GM12872 (cell line): ENCODE measurements around the gene ANKUB1.

Experiments used
- CTCF ChIP-seq: IDR thresholded peaks from 3 replicates; pipeline ENCODE4 v1.5.1; 2011; ENCODE audit warnings: low read depth, mild to moderate bottlenecking, low read length, moderate library complexity; ENCODE audit not compliant: insufficient read depth

Gene ANKUB1

GRCh38 chr3:149826636-149827035 is 34.3 kb upstream of the ANKUB1 start:
- TF ChIP-seq CTCF = no peak

GRCh38 chr3:149820183-149820582 is 27.8 kb upstream of the ANKUB1 start:
- TF ChIP-seq CTCF = no peak

- no peak for TF ChIP-seq CTCF
Measured at GRCh38 chr3:149819432-149819831, 27.1 kb upstream of the ANKUB1 start.

- TF ChIP-seq CTCF = no peak
Measured at GRCh38 chr3:149816986-149817385, 24.6 kb upstream of the ANKUB1 start.

- no peak for TF ChIP-seq CTCF
Measured at GRCh38 chr3:149816311-149816710, 24.0 kb upstream of the ANKUB1 start.

- TF ChIP-seq CTCF = no peak
Measured at GRCh38 chr3:149815728-149816127, 23.4 kb upstream of the ANKUB1 start.

GRCh38 chr3:149815321-149815720 is 23.0 kb upstream of the ANKUB1 start:
- no peak for TF ChIP-seq CTCF
